ENCODE results near the gene SLC7A7.
"Not testable (repeated sequence)": the region's sequence is repeated elsewhere in the genome, so short reads cannot be mapped to it uniquely, and the experiment has no call there.

Gene SLC7A7

DNA sequence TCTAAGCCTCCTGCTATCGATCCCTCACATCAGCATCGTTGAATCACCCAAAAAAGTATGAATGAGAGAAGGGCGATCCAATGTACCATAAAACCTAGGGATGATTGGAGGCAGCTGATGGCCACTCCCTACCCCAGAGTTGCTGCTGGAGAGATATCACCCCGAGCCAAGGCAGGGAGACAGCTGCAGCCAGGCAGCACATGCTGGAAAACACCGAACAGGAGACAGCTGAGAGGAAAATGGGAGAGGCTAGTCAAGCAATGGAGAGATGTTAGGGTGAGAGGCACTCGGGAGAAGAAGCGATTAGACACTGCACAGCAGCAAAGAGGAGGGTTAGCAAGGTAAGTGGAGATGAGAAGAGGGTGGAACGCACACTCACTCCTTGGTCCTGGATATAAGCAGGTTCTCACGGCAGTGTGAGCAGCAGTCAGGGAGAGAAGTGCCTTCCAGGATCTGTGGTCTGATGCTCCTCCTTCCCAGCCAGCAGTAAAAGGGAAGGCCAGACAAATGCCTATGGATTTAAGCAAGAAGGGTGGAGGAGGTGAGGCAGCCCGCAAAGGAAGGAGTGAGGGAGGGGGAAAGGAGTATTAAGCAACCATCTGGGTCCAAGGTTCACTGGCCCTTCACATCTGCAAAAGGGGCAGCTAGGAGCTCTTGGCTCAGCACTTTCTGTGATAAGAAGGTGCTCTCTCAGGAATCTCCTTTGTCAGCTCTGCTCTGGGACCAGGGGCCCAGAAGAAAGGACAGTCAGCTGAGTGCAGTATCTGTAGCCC lies at the start of gene SLC7A7:
Gene SLC7A7 (minus strand): TSS at position 495 of the 773 bp plus-strand sequence. CDS start 2,037 bp downstream, outside the sequence.
- no peak for DNase-seq

- DNase-seq: no peak
These were observed 49.7 kb upstream of the SLC7A7 start for GRCh38 chr14:22864979-22865378.

DNA sequence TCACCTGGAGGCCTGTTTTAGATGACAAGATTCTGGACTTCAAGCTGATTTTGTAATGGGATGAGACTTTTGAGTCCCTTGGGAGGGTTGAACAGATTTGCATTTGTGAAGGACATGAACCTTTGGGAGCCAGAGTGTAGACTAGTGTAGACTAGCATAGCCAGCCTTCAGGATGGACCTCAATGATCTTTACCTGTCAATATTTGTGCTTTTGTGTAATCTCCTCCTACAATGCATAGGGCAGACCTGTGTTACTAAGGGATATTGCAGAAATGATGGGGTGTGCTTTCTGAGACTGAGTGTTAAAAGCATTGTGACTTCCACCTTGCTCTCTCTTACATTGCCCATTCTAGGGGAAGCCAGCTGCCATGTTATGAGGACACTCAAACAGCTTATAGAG lies 46.4 kb upstream of the SLC7A7 start:
- no peak for DNase-seq

DNA sequence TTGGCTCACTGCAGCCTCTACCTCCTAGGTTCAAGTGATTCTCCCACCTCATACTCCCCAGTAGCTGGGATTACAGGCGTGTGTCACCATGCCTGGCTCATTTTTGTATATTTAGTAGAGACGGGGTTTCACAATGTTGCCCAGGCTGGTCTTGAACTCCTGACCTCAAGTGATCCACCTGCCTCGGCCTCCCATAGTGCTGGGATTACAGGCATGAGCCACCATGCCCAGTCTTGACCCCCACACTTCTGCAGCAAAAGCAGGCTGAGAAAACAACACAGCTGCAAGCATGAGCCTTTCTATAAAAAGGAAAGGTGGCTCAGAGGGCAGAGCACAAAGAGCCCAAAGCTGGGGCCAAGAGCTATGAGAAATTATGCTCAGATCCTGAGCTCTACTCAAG lies 45.1 kb upstream of the SLC7A7 start:
- DNase-seq: not testable (repeated sequence)

DNA sequence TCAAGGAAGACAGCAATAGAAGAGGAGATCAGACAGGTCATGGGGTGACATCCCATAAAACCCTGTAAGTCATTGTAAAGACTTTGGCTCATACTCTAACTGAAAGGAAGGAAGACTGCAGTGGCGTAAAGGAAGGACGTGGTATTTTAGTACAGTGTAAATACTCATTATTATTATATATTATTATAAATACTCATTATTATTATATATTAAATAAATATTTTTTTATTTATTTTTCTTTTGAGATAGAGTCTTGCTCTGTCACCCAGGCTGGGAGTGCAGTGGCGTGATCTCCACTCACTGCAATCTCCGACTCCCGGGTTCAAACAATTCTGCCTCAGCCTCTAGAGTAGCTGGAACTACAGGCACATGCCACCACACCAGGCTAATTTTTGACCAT lies 41.2 kb upstream of the SLC7A7 start:
- no peak for DNase-seq

GRCh38 chr14:22854963-22855724 lies 39.9 kb upstream of the SLC7A7 start:
- no peak for DNase-seq

GRCh38 chr14:22854296-22854695 lies 39.1 kb upstream of the SLC7A7 start:
- DNase-seq: not testable (repeated sequence)

DNA sequence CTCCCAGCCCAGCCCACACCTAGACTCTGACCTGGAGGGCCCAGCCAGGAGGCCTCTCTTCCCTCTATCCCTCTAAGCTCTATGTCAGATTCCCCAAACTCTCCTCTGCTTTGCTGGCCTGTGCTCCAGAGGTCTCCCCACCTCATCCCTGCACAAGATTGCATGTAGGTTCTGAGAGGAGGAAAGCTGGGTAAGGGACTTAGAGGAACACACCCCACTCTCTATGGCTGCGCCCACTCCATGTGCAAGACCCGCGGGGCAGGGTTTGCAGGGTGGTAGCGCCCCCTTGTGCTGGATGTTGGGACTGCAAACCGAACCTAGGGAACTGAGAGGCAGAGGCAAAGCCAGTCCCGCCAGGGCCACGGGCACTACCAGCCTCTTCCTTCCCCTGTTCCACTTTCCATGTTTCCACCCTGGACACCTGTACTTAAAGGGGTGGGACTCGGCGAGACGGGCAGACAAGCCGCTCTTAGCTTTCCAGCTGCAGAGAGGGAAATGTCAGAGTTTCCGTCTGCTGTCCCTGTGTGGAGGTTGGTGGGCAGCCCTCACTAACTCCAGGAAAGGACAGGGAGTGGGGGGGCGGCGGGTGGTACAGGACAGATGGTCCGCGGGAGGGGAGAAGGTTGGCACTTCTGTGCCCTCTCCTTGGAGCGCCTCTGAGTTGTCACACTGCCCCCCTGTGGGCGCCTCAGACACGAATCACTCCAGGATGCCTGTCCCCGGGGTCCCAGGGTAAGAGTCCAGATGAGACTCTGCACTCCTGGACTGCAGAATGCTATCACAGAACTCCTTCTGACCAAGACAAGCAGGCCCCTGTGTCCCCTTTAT lies 37.9 kb upstream of the SLC7A7 start:
- peak; percentile 39 for DNase-seq

DNA sequence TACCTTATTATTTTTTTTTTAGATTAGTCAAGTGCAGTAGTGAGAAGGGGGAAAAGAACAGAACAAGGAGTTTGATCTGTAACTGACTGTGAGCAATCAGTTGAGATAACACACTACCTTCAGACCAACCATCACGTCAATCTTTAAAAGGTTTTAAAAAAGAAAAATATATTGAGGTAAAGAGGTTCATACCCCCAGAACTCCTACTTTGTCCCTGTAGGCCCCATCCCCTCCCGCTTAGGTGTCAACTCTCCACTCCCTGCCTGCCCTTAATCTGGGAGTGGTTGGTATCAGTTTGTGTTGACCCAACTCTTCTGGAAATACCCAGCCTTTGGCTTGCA lies 37.3 kb upstream of the SLC7A7 start:
- no peak for DNase-seq

DNA sequence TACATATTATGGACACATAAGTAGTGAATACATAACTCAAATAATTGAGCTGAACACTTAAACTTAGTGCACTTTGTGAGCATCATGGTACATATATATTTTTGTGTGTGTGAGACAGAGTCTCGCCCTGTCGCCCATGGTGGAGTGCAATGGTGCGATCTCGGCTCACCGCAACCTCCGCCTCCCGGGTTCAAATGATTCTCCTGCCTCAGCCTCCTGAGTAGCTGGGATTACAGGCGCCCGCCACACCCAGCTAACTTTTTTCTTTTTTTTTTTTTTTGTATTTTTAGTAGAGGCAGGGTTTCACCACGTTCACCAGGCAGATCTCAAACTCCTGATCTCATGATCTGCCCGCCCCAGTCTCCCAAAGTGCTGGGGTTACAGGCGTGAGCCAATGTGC lies 36.9 kb upstream of the SLC7A7 start:
- DNase-seq: not testable (repeated sequence)

GRCh38 chr14:22850944-22851764 lies 35.9 kb upstream of the SLC7A7 start:
- peak; percentile 38 for DNase-seq

- no peak for DNase-seq
These were observed 34.1 kb upstream of the SLC7A7 start for GRCh38 chr14:22849212-22849819.

- no peak for DNase-seq
These were observed 33.3 kb upstream of the SLC7A7 start for GRCh38 chr14:22848351-22849164.

- no peak for DNase-seq
These were observed 32.6 kb upstream of the SLC7A7 start for GRCh38 chr14:22847661-22848341.

DNA sequence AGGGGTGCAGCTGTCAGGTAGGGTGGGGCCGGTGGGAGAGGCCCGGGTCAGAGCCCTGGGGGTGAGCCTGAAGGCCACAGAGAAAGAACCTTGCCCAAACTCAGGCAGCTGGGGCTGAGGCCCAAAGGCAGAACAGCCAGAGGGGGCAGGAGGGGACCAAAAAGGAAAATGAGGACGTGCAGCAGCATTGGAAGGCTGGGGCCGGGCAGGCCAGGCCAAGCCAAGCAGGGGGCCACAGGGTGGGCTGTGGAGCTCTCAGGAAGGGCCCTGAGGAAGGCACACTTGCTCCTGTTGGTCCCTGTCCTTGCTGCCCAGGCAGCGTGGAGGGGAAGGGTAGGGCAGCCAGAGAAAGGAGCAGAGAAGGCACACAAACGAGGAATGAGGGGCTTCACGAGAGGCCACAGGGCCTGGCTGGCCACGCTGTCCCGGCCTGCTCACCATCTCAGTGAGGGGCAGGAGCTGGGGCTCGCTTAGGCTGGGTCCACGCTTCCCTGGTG lies 31.6 kb upstream of the SLC7A7 start:
- no peak for DNase-seq

DNA sequence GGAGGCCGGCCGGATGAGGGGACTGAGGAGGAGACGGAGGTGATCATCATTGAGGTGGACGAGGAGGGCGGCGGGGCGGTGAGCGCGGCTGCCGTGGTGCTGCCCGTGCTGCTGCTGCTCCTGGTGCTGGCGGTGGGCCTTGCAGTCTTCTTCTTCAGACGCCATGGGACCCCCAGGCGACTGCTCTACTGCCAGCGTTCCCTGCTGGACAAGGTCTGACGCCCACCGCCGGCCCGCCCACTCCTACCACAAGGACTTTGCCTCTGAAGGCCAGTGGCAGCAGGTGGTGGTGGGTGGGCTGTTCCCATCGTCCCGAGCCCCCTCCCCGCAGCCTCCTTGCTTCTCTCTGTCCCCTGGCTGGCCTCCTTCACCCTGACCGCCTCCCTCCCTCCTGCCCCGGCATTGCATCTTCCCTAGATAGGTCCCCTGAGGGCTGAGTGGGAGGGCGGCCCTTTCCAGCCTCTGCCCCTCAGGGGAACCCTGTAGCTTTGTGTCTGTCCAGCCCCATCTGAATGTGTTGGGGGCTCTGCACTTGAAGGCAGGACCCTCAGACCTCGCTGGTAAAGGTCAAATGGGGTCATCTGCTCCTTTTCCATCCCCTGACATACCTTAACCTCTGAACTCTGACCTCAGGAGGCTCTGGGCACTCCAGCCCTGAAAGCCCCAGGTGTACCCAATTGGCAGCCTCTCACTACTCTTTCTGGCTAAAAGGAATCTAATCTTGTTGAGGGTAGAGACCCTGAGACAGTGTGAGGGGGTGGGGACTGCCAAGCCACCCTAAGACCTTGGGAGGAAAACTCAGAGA lies 30.8 kb upstream of the SLC7A7 start:
- no peak for DNase-seq

GRCh38 chr14:22845103-22845394 lies 29.8 kb upstream of the SLC7A7 start:
- DNase-seq: no peak

DNA sequence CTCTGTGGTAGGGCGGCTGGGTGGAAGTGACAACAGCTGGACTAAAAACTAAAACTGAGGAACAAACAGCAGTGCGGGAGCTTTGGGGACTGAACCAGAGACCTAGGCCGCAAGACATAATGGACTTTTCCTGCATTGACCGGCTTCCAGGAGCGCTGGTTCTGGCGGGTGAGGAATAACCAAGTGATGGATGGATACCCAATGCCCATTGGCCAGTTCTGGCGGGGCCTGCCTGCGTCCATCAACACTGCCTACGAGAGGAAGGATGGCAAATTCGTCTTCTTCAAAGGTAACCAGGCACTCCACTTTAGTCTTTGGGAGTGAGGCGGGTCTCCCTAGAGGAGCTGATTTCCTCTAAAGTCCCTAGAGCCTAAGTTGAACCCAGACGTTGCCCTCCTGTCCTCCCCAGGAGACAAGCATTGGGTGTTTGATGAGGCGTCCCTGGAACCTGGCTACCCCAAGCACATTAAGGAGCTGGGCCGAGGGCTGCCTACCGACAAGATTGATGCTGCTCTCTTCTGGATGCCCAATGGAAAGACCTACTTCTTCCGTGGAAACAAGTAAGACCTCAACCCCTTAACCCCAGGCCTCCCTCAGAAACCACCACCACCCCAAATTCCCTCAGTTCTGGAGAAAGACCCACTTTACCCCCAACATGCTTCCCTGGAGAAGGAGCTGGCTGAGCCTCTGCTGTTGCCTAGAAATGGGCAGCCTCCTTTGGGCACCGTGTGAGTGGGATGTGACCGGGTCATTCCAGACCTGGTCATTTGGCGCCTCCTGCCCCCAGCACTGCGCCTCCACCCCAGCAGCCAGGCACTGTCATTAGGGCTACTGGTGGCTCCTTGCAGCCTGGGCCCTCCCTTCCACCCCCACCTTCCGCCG lies 29.2 kb upstream of the SLC7A7 start:
- DNase-seq: no peak
